HEK293T (cell line): ENCODE data around the gene NOP53.
A peak's percentile ranks its signal among the peaks of the same experiment; 100 is the strongest.
"Not testable (repeated sequence)": the region's sequence is repeated elsewhere in the genome, so short reads cannot be mapped to it uniquely, and the experiment has no call there.

ENCODE experiments used
- CTCF ChIA-PET: fragments of 350-600 bp; formaldehyde crosslinking; extraction: SDS; loops from one replicate; lab custom pipeline; 2021; ENCODE audit warnings: antibody characterized with exemption, inconsistent platforms; lab: Yijun Ruan, JAX
- POLR2A ChIA-PET: fragments of 350-600 bp; formaldehyde crosslinking; extraction: SDS; loops from one replicate; lab custom pipeline; 2020; ENCODE audit warnings: antibody characterized with exemption, inconsistent platforms; lab: Yijun Ruan, JAX
- DNase-seq: peaks from one replicate; pipeline ENCODE4 v3.0.0; 2012; ENCODE audit warnings: mixed read lengths; ENCODE audit errors: extremely low spot score
- ARNT ChIP-seq: fragments of 450-650 bp; IDR thresholded peaks from 2 replicates; pipeline ENCODE4 v1.6.1; 2017; ENCODE audit warnings: mild to moderate bottlenecking
- BHLHE40 ChIP-seq: fragments of 450-650 bp; IDR thresholded peaks from 2 replicates; pipeline ENCODE4 v1.6.1; 2016; ENCODE audit warnings: mild to moderate bottlenecking, moderate library complexity, borderline replicate concordance
- CTBP1 ChIP-seq: fragments of 450-650 bp; IDR thresholded peaks from 2 replicates; pipeline ENCODE4 v1.6.1; 2016; ENCODE audit warnings: borderline replicate concordance
- ELF4 ChIP-seq: fragments of 450-650 bp; IDR thresholded peaks from 2 replicates; pipeline ENCODE4 v1.6.1; 2017; ENCODE audit warnings: antibody characterized with exemption
- FOXA1 ChIP-seq: fragments of 450-650 bp; IDR thresholded peaks from 2 replicates; pipeline ENCODE4 v1.6.1; 2016; ENCODE audit warnings: mild to moderate bottlenecking
- FOXK2 ChIP-seq: fragments of 450-650 bp; IDR thresholded peaks from 2 replicates; pipeline ENCODE4 v1.6.1; 2016; ENCODE audit warnings: mild to moderate bottlenecking
- FOXM1 ChIP-seq: fragments of 450-650 bp; IDR thresholded peaks from 2 replicates; pipeline ENCODE4 v1.6.1; 2017; ENCODE audit warnings: mild to moderate bottlenecking, borderline replicate concordance
- HDGF ChIP-seq: fragments of 450-650 bp; IDR thresholded peaks from 2 replicates; pipeline ENCODE4 v1.6.1; 2017; ENCODE audit warnings: antibody characterized with exemption, borderline replicate concordance
- L3MBTL2 ChIP-seq: fragments of 450-650 bp; conservative IDR thresholded peaks from 2 replicates; pipeline ENCODE4 v1.6.1; 2016; ENCODE audit warnings: mild to moderate bottlenecking
- LEF1 ChIP-seq: fragments of 450-650 bp; IDR thresholded peaks from 2 replicates; pipeline ENCODE4 v1.6.1; 2017; ENCODE audit warnings: mild to moderate bottlenecking, borderline replicate concordance
- NFRKB ChIP-seq: fragments of 450-650 bp; IDR thresholded peaks from 2 replicates; pipeline ENCODE4 v1.6.1; 2016; ENCODE audit warnings: mild to moderate bottlenecking, moderate library complexity
- SP1 ChIP-seq: fragments of 450-650 bp; IDR thresholded peaks from 2 replicates; pipeline ENCODE4 v1.6.1; 2017
- SUZ12 ChIP-seq: fragments of 450-650 bp; IDR thresholded peaks from 2 replicates; pipeline ENCODE4 v1.6.1; 2016; ENCODE audit warnings: mild to moderate bottlenecking
- TARDBP ChIP-seq: fragments of 450-650 bp; IDR thresholded peaks from 2 replicates; pipeline ENCODE4 v1.6.1; 2016
- ZNF384 ChIP-seq: fragments of 450-650 bp; IDR thresholded peaks from 2 replicates; pipeline ENCODE4 v1.6.1; 2016
- TF ChIP-seq, protein P1 (sequence below): fragments of 450-650 bp; IDR thresholded peaks from 2 replicates; pipeline ENCODE4 v1.6.1; 2016

NOP53 gene

DNA sequence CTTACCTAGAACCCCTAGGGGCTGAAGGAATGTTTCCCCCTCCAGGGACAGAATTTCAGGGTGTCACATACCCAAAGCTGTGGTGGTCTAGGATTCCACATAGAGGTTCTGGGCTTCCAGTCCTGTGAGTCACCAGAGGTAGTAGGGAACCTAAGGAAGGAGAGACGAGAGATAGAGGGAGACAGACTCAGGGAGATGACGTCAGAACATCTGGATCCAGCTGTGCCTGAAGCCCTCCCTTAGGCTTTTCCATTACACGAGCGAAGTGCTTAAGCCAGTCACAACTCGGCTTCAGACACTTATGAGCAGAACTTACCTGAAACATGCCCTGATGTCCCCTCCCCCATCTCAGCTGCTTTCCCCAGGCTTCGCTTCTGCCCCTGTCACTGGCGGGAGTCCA is 21.3 kb downstream of the NOP53 start:
- ChIA-PET POLR2A (interaction anchor here (1.2 kb wide), 1 partner anchor 11 kb away, joined by 3 read pairs; no protein-coding TSS in a partner anchor), CTCF (no interaction called here)
- TF ChIP-seq, protein P1, sequence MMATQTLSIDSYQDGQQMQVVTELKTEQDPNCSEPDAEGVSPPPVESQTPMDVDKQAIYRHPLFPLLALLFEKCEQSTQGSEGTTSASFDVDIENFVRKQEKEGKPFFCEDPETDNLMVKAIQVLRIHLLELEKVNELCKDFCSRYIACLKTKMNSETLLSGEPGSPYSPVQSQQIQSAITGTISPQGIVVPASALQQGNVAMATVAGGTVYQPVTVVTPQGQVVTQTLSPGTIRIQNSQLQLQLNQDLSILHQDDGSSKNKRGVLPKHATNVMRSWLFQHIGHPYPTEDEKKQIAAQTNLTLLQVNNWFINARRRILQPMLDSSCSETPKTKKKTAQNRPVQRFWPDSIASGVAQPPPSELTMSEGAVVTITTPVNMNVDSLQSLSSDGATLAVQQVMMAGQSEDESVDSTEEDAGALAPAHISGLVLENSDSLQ = no peak
- TF ChIP-seq TARDBP (no peak), BHLHE40 (no peak), CTBP1 (no peak), ARNT (no peak), SUZ12 (no peak), HDGF (no peak)
- DNase-seq = no peak

DNA sequence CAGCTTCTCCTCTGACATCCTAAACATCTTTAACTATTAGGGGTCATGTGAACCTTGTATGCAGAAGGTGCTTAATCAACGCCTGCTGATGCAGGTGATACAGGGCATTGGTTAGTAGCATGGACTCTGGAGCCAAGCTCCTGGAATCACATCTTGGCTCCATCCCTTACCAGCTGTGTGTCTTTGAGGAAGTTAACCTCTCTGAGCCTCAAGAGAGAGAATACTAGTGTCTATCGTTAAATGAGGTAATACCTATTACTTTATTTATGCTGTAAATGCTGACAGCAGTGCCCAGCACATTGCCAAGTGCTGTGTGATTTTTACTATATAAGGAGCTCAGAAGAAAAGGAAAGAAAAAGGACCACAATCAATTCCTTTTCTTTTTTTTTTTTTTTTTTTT is 22.0 kb downstream of the NOP53 start:
- TF ChIP-seq BHLHE40 = no peak
- no peak for TF ChIP-seq CTBP1
- no peak for TF ChIP-seq LEF1
- no peak for TF ChIP-seq FOXA1
- TF ChIP-seq L3MBTL2 = no peak
- no peak for TF ChIP-seq NFRKB
- no peak for TF ChIP-seq SP1
- TF ChIP-seq FOXK2 = no peak
- no peak for TF ChIP-seq TARDBP
- TF ChIP-seq, protein P1 = no peak
- DNase-seq = no peak
- CTCF ChIA-PET = no interaction called here
- POLR2A ChIA-PET = interaction anchor here (1.2 kb wide), 1 partner anchor 10 kb away, joined by 3 read pairs; no protein-coding TSS in a partner anchor

DNA sequence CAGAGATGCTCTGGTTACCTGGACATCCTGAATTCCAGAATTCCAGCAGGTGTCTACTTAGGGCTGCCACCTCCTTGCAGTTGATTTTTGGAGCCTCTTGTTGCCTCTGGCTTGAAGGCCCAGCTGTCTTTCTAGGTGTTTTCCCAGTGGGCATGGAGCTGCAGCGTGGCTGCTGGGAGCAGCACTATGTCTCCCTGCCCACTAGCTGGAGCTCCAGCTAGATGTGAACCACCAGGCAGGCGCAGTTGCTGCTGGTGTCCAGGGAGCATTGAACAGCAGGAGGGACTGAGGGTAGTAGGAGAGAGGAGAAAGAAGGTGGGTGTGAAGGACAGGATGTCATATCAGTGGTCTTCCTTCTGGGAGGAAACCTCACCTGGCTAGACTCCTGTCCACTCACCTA is 23.3 kb downstream of the NOP53 start:
- ChIA-PET POLR2A (no interaction called here), CTCF (no interaction called here)
- TF ChIP-seq TARDBP = no peak
- no peak for TF ChIP-seq FOXM1
- no peak for TF ChIP-seq NFRKB
- TF ChIP-seq ARNT = no peak
- no peak for TF ChIP-seq L3MBTL2
- no peak for TF ChIP-seq HDGF
- TF ChIP-seq FOXA1 = no peak
- no peak for TF ChIP-seq FOXK2
- TF ChIP-seq CTBP1 = no peak
- no peak for TF ChIP-seq ZNF384
- TF ChIP-seq LEF1 = no peak
- TF ChIP-seq ELF4 = no peak
- no peak for TF ChIP-seq BHLHE40
- TF ChIP-seq, protein P1 = no peak
- TF ChIP-seq SP1 = no peak
- TF ChIP-seq SUZ12 = no peak
- no peak for DNase-seq

DNA sequence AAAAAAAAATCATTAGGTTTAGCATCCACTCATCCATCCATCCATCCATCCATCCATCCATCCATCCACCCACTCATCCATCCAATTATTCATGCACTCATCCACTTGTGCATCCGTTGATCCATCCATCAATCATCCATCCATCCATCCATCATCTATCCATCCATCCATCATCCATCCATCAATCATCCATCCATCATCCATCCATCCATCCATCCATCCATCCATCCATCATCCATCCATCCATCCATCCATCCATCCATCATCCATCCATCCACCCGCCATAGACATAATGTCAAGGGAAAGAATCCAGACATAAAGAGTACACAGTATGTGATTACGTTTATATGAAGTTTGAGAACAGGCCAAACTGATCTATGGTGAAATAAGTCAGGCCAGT is 24.2 kb downstream of the NOP53 start:
- TF ChIP-seq HDGF (no peak), ARNT (no peak)
- TF ChIP-seq, protein P1 = peak; percentile 89
- DNase-seq = no peak
- ChIA-PET CTCF (no interaction called here), POLR2A (no interaction called here)

DNA sequence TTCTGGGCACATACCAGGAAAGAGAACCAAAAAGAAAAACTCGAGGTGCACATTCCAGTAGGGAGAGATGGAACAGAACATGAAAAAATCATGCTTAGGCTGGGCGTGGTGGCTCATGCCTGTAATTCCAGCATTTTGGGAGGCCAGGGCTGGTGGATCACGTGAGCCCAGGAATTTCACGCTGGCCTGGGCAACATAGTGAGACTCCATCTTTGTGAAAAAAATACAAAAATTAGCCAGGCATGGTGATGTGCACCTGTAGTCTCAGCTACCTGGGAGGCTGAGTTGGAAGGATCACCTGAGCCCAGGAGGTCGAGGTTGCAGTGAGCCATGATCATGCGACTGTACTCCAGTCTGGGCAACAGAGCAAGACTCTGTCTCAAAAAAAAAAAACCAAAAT is 25.9 kb downstream of the NOP53 start:
- POLR2A ChIA-PET, DNase-seq, CTCF ChIA-PET: not testable (repeated sequence)

DNA sequence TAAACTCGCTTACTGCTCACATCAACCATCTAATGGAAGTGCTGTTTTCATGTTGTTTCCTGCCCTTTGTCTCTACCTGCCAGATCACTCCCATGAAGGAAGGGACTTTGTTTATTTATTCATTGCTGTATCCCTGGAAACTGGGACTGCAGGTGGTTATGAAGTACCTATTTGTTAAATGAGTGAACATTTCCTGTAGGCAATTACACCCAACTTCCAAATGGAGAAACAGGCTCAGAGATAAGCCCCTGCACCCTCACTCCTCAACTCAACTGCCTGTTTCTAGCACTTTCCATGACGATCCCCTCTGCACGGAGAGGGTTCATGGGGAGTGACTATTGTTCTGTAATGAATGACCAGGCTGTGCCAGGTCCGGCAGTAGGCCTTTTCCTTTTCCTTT is 31.2 kb downstream of the NOP53 start:
- CTCF ChIA-PET = no interaction called here
- POLR2A ChIA-PET = no interaction called here
- no peak for DNase-seq
- TF ChIP-seq ARNT (no peak), SP1 (no peak), TARDBP (no peak), FOXK2 (no peak), L3MBTL2 (no peak), CTBP1 (no peak), BHLHE40 (no peak), ZNF384 (no peak), FOXA1 (no peak), SUZ12 (no peak), LEF1 (no peak), HDGF (no peak), ELF4 (no peak), FOXM1 (no peak), NFRKB (no peak)
- TF ChIP-seq, protein P1 = no peak

DNA sequence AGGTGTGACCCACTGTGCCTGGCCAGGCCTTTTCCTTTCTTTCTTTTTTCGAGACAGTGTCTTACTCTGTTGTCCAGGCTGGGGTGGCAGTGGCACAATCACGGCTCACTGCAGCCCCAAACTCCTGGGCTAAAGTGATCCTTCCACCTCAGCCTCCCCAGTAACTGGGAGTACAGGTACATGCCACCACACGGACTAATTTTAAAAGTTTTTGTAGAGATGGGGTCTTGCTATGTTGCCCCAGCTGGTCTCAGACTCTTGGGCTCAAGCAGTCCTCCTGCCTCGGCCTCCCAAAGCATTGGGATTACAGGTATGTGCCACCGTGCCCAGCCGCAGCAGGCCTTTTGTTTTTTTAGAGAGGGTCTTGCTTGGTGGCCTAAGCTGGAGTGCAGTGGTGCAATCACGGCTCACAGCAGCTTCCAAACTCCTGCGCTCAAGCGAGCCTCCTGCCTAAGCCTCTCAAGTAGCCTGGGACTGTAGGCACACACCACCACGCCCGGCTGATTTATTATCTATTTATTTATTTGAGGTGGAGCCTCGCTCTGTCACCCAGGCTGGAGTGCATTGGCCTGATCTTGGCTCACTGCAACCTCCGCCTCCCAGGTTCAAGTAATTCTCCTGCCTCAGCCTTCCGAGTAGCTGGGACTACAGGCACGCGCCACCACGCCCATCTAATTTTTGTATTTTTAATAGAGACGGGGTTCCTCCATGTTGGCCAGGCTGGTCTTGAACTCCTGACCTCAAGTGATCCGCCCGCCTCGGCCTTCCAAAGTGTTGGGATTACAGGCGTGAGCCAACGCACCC is 32.1 kb downstream of the NOP53 start:
- ChIA-PET POLR2A (interaction anchor here (0.9 kb wide), 1 partner anchor 10 kb away, joined by 3 read pairs; no protein-coding TSS in a partner anchor), CTCF (interaction anchor here (0.6 kb wide), 1 partner anchor 10 kb away, joined by 3 read pairs; no protein-coding TSS in a partner anchor)
- not testable (repeated sequence) for DNase-seq
